ENCODE measurements around the gene PDSS1. TPM values are rescaled to one million over a fixed set of nuclear protein-coding genes. Genes with fewer than 3 reads are reported as not detected.
"Not testable (repeated sequence)": the region's sequence is repeated elsewhere in the genome, so short reads cannot be mapped to it uniquely, and the experiment has no call there.

PDSS1 gene
- polyA plus RNA-seq, 1 donor, result 8.0 TPM

- no peak for DNase-seq (ENCODE audit: low read depth)
These were observed 40.9 kb downstream of the PDSS1 start for GRCh38 chr10:26738301-26738911.

DNA sequence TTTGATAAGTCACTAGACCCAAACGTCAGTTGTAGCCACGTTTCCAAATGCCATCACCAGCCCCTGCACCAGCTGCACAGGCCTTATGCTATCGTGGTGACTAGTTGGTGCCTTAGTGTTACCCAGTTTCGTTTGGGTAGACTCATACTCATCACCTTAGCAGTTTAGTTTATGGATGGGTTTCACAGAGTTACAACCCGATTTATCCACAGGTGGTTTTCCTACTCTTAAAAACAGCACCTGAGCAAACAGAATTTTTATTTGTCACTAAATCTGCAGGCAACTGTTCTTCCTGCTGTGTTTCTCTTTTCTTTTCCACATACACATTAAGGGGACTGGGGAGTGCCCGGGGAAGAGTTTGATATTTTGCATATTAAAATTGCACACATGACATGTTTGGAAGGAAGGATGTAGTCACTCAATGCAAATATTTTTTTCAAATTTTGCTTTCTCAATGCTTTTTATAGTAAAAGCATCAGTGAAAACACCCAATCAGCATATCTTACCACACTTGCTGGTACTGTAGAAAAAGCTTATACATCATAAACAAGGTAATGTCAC is 41.6 kb downstream of the PDSS1 start:
- DNase-seq (ENCODE audit: low read depth), result no peak

GRCh38 chr10:26741368-26741767 is 43.9 kb downstream of the PDSS1 start:
- DNase-seq (ENCODE audit: low read depth), result no peak

GRCh38 chr10:26743091-26743490 is 45.6 kb downstream of the PDSS1 start:
- no peak for DNase-seq (ENCODE audit: low read depth)

- no peak for DNase-seq (ENCODE audit: low read depth)
These were observed 46.3 kb downstream of the PDSS1 start for GRCh38 chr10:26743841-26744240.

- DNase-seq (ENCODE audit: low read depth), result no peak
These were observed 48.6 kb downstream of the PDSS1 start for GRCh38 chr10:26746061-26746460.

DNA sequence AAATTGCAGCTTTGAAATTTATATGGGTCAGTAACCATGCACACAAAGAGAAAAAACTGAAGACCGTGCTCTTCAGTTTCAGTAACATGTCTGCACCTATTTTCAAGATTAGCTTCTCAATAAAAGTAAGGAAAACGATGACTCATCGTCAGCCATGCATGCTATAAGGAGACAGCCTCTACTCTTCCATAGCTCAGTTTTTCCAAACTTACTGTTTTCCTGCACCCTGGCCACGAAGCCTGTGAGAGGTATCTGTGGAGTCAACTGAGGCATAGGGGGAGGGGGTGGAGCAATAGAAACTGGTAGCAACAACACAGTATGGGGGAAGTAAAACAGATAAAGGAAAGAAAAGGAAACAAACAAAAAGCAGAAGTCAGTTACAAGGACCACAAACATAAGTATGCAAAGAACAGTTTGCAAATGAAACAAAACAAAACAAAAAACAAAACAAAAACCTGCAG is 58.0 kb downstream of the PDSS1 start:
- no peak for DNase-seq (ENCODE audit: low read depth)

DNA sequence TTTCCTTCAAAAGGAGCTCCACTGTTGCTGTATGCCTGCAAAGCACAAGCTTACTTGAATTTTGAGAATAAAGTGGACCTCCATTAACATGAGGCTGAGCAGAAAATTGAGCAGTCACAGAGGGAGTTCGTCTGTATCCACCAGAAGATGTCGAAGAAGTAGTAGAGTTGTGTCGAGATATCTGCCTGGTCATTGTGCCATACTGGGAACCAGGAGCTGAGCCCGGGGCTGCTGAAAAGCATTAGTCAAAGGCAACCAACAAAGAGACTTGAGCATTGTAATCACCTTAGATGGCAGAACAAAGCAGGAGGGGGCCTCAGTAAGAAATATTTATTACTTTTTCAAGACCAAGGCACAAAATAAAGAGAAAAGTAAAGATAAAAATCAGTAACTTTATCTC is 61.5 kb downstream of the PDSS1 start:
- DNase-seq (ENCODE audit: low read depth), result no peak

DNA sequence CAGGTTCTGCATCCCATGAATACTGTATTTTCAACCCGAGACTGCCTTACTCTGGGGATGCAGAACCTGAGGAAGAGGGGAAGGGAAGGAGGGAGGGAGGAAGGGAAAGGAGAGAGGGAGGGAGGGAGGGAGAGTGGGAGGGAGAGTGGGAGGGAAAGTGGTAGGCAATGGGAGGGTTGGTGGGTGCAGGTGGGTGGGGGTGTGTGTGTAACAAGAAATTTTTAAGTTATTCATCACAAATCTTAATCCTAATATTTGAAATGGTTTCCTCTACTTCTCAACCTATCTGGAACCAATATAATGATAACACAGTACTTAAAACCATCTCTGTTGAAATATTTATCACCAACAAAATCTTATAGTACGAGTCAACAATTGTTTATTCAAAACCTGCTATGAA is 68.0 kb downstream of the PDSS1 start:
- DNase-seq (ENCODE audit: low read depth), result no peak

GRCh38 chr10:26770069-26770468 is 72.6 kb downstream of the PDSS1 start:
- DNase-seq (ENCODE audit: low read depth), result no peak

- no peak for DNase-seq (ENCODE audit: low read depth)
These were observed 76.1 kb downstream of the PDSS1 start for GRCh38 chr10:26773633-26774032.

- no peak for DNase-seq (ENCODE audit: low read depth)
These were observed 78.8 kb downstream of the PDSS1 start for GRCh38 chr10:26776258-26776657.

GRCh38 chr10:26777686-26778085 is 80.2 kb downstream of the PDSS1 start:
- no peak for DNase-seq (ENCODE audit: low read depth)

DNA sequence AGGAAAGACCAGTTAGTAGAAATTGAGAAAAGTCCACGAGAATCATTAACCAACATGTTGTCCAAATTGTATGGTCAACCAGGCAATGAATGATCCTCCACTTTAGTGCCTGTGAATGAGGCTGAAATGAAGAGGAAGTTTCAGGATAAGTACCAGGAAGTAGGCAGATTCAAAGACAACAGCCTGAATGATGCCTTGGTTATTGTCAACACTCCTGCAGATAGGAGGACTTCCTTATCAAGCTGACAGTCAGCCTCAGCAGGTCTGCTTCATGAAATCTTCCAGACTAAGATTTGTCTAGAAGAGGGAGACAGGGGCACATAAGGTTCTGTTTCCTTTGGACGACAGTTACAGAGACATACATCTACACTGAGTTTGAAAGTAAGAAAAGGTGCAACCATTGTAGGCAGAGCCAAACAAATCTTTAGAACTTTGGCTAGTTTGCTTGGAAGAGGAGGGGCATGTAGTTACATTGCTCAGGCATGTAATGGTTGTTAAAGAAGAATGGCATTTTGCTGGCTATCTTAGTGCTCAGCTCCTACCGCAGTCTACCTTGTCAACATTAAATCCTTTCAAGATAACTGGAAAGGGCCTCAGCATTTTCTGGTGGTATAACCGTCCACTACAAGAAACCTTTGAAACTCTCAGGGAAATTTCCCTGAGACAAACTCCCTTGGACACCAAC is 81.8 kb downstream of the PDSS1 start:
- DNase-seq (ENCODE audit: low read depth), result no peak

GRCh38 chr10:26780106-26780792 is 82.7 kb downstream of the PDSS1 start:
- no peak for DNase-seq (ENCODE audit: low read depth)

- DNase-seq (ENCODE audit: low read depth), result no peak
These were observed 83.5 kb downstream of the PDSS1 start for GRCh38 chr10:26780793-26781601.

DNA sequence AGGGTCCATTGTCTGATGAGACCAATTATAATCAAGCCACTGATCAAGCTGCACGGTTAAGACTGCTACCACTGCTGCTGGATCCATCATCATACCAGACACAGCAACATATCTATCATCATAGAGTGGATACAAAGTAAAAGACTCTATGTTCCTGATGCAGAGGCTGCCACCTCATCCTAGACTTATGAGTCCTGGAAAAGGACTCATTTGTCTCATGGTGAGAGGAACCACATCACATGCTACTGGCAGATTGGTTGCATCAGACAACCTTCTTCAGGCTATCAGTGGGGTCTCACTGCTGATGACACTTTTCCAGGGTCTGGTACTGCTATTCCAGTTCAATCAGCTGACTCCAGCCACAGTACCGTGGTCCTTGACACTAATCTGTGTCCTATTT is 84.3 kb downstream of the PDSS1 start:
- DNase-seq (ENCODE audit: low read depth), result no peak

GRCh38 chr10:26787362-26787761 is 89.9 kb downstream of the PDSS1 start:
- DNase-seq (ENCODE audit: low read depth), result no peak

- not testable (repeated sequence) for DNase-seq (ENCODE audit: low read depth)
These were observed 92.3 kb downstream of the PDSS1 start for GRCh38 chr10:26789779-26790178.

- no peak for DNase-seq (ENCODE audit: low read depth)
These were observed 92.9 kb downstream of the PDSS1 start for GRCh38 chr10:26790221-26790995.
